GM12878 (cell line): ENCODE data around the gene MSRB1. TPM values are rescaled to one million over a fixed set of nuclear protein-coding genes. Genes with fewer than 3 reads are reported as not detected.

Experiments
- ATAC-seq: fragments of 200-7000 bp; cut with Tn5 transposase; 3 replicates; pipeline ENCODE4 v1.9.1; 2020; ENCODE audit warnings: mild to moderate bottlenecking, moderate library complexity
- BruUV-seq: library from RNA; stranded (reverse); fragments of 400-500 nt; replicated peaks from 2 replicates; lab custom pipeline; 2021; lab: Mats Ljungman, UMichigan
- CTCF ChIA-PET: fragments of 300-600 bp; sonication (Branson Sonifier 250); formaldehyde crosslinking; extraction: SDS; loops from one replicate; lab custom pipeline; 2021; ENCODE audit warnings: inconsistent platforms; lab: Yijun Ruan, JAX
- POLR2A ChIA-PET: fragments of 350-600 bp; formaldehyde crosslinking; extraction: SDS; loops from one replicate; lab custom pipeline; 2021; ENCODE audit warnings: inconsistent platforms; lab: Charles Lee
- RAD21 ChIA-PET: fragments of 300-600 bp; sonication (Branson Sonifier 250); formaldehyde crosslinking; loops from one replicate; lab custom pipeline; 2023; ENCODE audit warnings: antibody characterized with exemption; ENCODE audit not compliant: unreplicated experiment; lab: Charles Lee
- SMC1A ChIA-PET: fragments of 300-600 bp; sonication (Branson Sonifier 250); formaldehyde crosslinking; loops from one replicate; lab custom pipeline; 2023; ENCODE audit not compliant: unreplicated experiment, uncharacterized antibody; lab: Charles Lee
- DNase-seq: peaks from one replicate; pipeline ENCODE4 v3.0.0-alpha.2; 2011; ENCODE audit warnings: low read depth, low spot score
- FAIRE-seq: peaks from 3 replicates; lab custom pipeline; 2011; peaks lifted over from hg19 to GRCh38; lab: Jason Lieb, UNC
- H2AFZ ChIP-seq: 2 replicates; pipeline ENCODE4 v1.6.0; 2011; ENCODE audit warnings: low read depth, low read length, control low read depth; ENCODE audit not compliant: control insufficient read depth
- H3K27ac ChIP-seq: 2 replicates; pipeline ENCODE4 v1.5.1; 2011; ENCODE audit warnings: control low read depth; ENCODE audit not compliant: control insufficient read depth, insufficient read depth
- H3K27me3 ChIP-seq, 2 experiments: replicated peaks in 1 of 2; 2 replicates each; pipeline versions ENCODE4 v1.6.0 to v1.6.1; 2011; ENCODE audit warnings: low read length in 1 of 2; ENCODE audit not compliant: control insufficient read depth in 2 of 2, insufficient read depth in 2 of 2
- H3K36me3 ChIP-seq, 2 experiments: 2 replicates each; pipeline ENCODE4 v1.5.1; 2011; ENCODE audit warnings: low read length in 1 of 2; ENCODE audit not compliant: control insufficient read depth in 2 of 2, insufficient read depth in 2 of 2
- H3K4me1 ChIP-seq: 2 replicates; pipeline ENCODE4 v1.6.1; 2011; ENCODE audit warnings: mild to moderate bottlenecking, low read length, moderate library complexity, mixed read lengths; ENCODE audit not compliant: control insufficient read depth, insufficient read depth
- H3K4me2 ChIP-seq: 2 replicates; pipeline ENCODE4 v1.6.0; 2011; ENCODE audit warnings: control low read depth; ENCODE audit not compliant: control insufficient read depth, insufficient read depth
- H3K4me3 ChIP-seq: fragments of 200-600 bp; sonication (generic); 2 replicates; pipeline ENCODE4 v1.5.1; 2016
- H3K79me2 ChIP-seq: 2 replicates; pipeline ENCODE4 v1.6.0; 2011; ENCODE audit warnings: low read length; ENCODE audit not compliant: control insufficient read depth, insufficient read depth
- H3K9ac ChIP-seq: 2 replicates; pipeline ENCODE4 v1.8.0; 2011; ENCODE audit warnings: low read length, control low read depth, mixed read lengths; ENCODE audit not compliant: control insufficient read depth, insufficient read depth
- H3K9me3 ChIP-seq: replicated peaks from 3 replicates; pipeline ENCODE4 v1.5.1; 2011; ENCODE audit warnings: mild to moderate bottlenecking, low read length; ENCODE audit not compliant: control insufficient read depth, insufficient read depth
- H4K20me1 ChIP-seq: 2 replicates; pipeline ENCODE4 v1.6.0; 2011; ENCODE audit not compliant: control insufficient read depth, insufficient read depth
- ASH2L ChIP-seq: fragments of 300-600, 200-600 bp; sonication (generic); IDR thresholded peaks from 2 replicates; pipeline ENCODE4 v1.6.1; 2017; ENCODE audit warnings: low read depth, mild to moderate bottlenecking, borderline replicate concordance
- DPF2 ChIP-seq: fragments of 450-650 bp; IDR thresholded peaks from 2 replicates; pipeline ENCODE4 v1.6.1; 2017; ENCODE audit warnings: mild to moderate bottlenecking
- ESRRA ChIP-seq: IDR thresholded peaks from 2 replicates; pipeline ENCODE4 v1.6.1; 2012; ENCODE audit warnings: mild to moderate bottlenecking, low read length, improper control_type of control experiment
- LARP7 ChIP-seq: fragments of 450-650 bp; IDR thresholded peaks from 2 replicates; pipeline ENCODE4 v1.6.1; 2017; ENCODE audit warnings: mild to moderate bottlenecking
- NR2F1 ChIP-seq: fragments of 450-650 bp; conservative IDR thresholded peaks from 2 replicates; pipeline ENCODE4 v1.6.1; 2017; ENCODE audit warnings: mild to moderate bottlenecking
- PAX5 ChIP-seq: IDR thresholded peaks from 2 replicates; pipeline ENCODE4 v1.6.1; 2011; ENCODE audit warnings: low read depth, low read length, borderline replicate concordance
- POLR2AphosphoS2 ChIP-seq: IDR thresholded peaks from 2 replicates; pipeline ENCODE4 v1.6.1; 2011; ENCODE audit warnings: low read depth, mild to moderate bottlenecking, low read length, improper control_type of control experiment, moderate library complexity
- RAD21 ChIP-seq: IDR thresholded peaks from 2 replicates; pipeline ENCODE4 v1.6.1; 2011; ENCODE audit warnings: mild to moderate bottlenecking, low read depth, low read length, moderate library complexity; ENCODE audit not compliant: insufficient read depth
- SP1 ChIP-seq: IDR thresholded peaks from one replicate; pipeline ENCODE4 v1.6.1; 2011; ENCODE audit warnings: low read depth, low read length
- STAT1 ChIP-seq: fragments of 450-650 bp; conservative IDR thresholded peaks from 2 replicates; pipeline ENCODE4 v1.6.1; 2014; ENCODE audit warnings: antibody characterized with exemption, mild to moderate bottlenecking
- TAF1 ChIP-seq: IDR thresholded peaks from 2 replicates; pipeline ENCODE4 v1.6.1; 2011; ENCODE audit warnings: mild to moderate bottlenecking, low read depth, low read length, borderline replicate concordance
- ZBED1 ChIP-seq: IDR thresholded peaks from 2 replicates; pipeline ENCODE4 v1.6.1; 2016; ENCODE audit warnings: borderline replicate concordance
- ZZZ3 ChIP-seq: IDR thresholded peaks from 2 replicates; pipeline ENCODE4 v1.6.1; 2011; ENCODE audit warnings: low read depth; ENCODE audit not compliant: control insufficient read depth, insufficient read length
- WGBS: methylation state at CpG from one replicate; pipeline ENCODE4 v1.1.6; 2016; ENCODE audit warnings: low lambda C conversion rate; ENCODE audit not compliant: insufficient replicate concordance, insufficient coverage; ENCODE audit errors: missing lambda C conversion rate; 5-methylcytosine and 5-hydroxymethylcytosine counted together
- in situ Hi-C: fragments of 300-500 bp; cut with MboI; formaldehyde crosslinking; loops from 9 replicates; pipeline ENCODE4 v1.14.3; 2018; ENCODE audit warnings: mixed read lengths
- intact Hi-C: fragments of 100-400 bp; cut with micrococcal nuclease; formaldehyde crosslinking; loops from one replicate; pipeline ENCODE4 v1.14.2; 2022; ENCODE audit not compliant: unreplicated experiment
- polyA plus RNA-seq, 11 experiments: library from polyadenylated mRNA; depleted of rRNA in 4 of 11; unstranded in 6 of 11; stranded (reverse) in 5 of 11; fragments of >200 nt; fragmentation: Nextera tagmentation in 4 of 11; fragmentation: Illumina TruSeq in 1 of 11; extraction: Ambion mirVana in 4 of 11; extraction: Trizol in 1 of 11; gene quantifications; 1 replicate in 1 of 11; 2 replicates in 10 of 11; pipeline versions ENCODE4 v1.2.1 to v1.2.3, GENCODE V29; 2011 to 2016; ENCODE audit warnings: inconsistent platforms in 2 of 11, missing spikeins in 2 of 11, low read depth in 1 of 11
- total RNA-seq, 4 experiments: library from RNA; depleted of rRNA in 3 of 4; stranded (reverse); fragments of >200 nt in 3 of 4; fragmentation: Illumina TruSeq in 1 of 4; extraction: Trizol in 1 of 4; gene quantifications; 2 replicates each; pipeline versions ENCODE4 v1.2.1 to v1.2.3, GENCODE V29; 2013 to 2021
- TF ChIP-seq, protein P1 (sequence below): fragments of 450-650 bp; IDR thresholded peaks from 2 replicates; pipeline ENCODE4 v1.6.1; 2014; ENCODE audit warnings: mild to moderate bottlenecking
- TF ChIP-seq, protein P2 (sequence below): fragments of 450-650 bp; IDR thresholded peaks from 2 replicates; pipeline ENCODE4 v1.6.1; 2017; ENCODE audit warnings: mild to moderate bottlenecking, moderate library complexity
- TF ChIP-seq, protein P3 (sequence below): IDR thresholded peaks from 2 replicates; pipeline ENCODE4 v1.6.1; 2012; ENCODE audit warnings: low read length, inconsistent platforms

The MSRB1 gene
- total and polyA plus RNA-seq, 10 of the 15 experiments (the other 5 are each of a cell fraction or from before 2014, with no cell fraction given), result 5.1 to 48.6 (median 25.7) TPM

DNA sequence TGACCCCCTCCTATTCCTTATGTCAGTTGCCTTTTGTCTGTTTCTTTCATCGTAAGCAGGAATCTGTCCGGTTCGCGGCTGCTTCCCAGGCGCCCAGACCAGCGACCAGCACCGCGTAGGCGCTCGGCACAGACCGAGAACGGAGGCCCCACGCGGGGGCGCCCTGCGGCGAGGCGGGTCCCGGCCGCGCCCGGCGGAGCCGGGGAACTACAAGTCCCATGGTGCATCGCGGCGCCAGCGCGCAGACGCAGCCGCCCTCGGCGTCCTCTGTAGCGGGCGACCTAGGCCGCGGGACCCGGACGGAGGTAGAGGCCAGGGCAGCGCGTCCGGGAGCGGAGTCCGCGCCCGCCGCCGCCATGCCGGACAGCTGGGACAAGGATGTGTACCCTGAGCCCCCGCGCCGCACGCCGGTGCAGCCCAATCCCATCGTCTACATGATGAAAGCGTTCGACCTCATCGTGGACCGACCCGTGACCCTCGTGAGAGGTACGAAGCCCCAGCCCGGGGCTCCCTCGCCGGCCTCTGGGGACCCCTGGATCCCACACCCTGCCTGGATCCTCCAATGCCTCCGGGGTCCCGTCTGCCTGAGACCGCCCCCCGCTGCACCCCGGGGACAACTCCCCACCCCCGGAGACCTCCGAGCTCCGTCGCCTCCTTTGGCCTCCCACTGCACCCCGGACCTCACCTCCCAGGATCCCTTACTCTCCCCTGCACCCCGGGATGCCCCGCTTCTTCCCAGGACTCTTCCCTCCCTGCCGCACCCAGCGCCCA is 16.5 kb upstream of the MSRB1 start, which contains the start of gene NDUFB10 (continued):
- TF ChIP-seq RAD21 (peak; percentile 30; the same call in 1 of the 2 replicates), LARP7 (peak; percentile 87), DPF2 (0 out of 2 replicates have a peak, but pooled peaks have one; percentile 62), PAX5 (no peak), STAT1 (0 out of 2 replicates have a peak, but pooled peaks have one; percentile 95), ZBED1 (no peak), TAF1 (peak; percentile 54; the same call in 1 of the 2 replicates), NR2F1 (peak; percentile 93)
- TF ChIP-seq, protein P1, sequence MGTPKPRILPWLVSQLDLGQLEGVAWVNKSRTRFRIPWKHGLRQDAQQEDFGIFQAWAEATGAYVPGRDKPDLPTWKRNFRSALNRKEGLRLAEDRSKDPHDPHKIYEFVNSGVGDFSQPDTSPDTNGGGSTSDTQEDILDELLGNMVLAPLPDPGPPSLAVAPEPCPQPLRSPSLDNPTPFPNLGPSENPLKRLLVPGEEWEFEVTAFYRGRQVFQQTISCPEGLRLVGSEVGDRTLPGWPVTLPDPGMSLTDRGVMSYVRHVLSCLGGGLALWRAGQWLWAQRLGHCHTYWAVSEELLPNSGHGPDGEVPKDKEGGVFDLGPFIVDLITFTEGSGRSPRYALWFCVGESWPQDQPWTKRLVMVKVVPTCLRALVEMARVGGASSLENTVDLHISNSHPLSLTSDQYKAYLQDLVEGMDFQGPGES, result 0 out of 2 replicates have a peak, but pooled peaks have one; percentile 57

DNA sequence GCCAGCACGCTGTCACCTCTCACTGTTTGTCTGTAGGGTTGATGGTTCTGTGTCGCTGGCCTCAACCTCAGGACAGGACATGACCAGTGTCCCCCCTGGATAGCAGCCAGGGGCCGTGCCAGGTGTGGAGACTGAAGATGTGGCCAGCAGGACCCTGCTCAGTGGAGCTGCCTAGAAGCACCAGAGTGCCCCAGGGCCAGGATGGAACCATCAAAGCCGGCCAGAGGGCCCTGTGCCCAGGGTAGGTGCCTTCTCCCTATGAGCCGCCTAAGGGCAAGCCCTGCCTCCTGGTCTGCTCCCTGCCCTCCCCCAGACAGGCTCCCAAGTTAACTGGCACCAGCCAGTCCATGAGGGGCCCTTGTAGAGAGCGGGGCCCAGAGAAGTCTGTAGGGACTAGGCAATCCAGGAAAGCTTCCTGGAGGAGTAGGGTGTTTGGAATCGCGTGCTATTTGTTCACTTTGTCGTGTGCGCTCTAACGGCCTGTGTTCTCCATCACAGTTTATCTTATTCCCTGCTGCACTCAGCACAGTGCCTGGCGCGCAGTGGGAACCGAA is 15.8 kb upstream of the MSRB1 start:
- CTCF ChIA-PET, result interaction anchor here (0.9 kb wide), 1 partner anchor 45 kb away, joined by 3 read pairs; no protein-coding TSS in a partner anchor
- intact Hi-C loops, result no loop called here
- TF ChIP-seq POLR2AphosphoS2, result no peak
- TF ChIP-seq, protein P2, sequence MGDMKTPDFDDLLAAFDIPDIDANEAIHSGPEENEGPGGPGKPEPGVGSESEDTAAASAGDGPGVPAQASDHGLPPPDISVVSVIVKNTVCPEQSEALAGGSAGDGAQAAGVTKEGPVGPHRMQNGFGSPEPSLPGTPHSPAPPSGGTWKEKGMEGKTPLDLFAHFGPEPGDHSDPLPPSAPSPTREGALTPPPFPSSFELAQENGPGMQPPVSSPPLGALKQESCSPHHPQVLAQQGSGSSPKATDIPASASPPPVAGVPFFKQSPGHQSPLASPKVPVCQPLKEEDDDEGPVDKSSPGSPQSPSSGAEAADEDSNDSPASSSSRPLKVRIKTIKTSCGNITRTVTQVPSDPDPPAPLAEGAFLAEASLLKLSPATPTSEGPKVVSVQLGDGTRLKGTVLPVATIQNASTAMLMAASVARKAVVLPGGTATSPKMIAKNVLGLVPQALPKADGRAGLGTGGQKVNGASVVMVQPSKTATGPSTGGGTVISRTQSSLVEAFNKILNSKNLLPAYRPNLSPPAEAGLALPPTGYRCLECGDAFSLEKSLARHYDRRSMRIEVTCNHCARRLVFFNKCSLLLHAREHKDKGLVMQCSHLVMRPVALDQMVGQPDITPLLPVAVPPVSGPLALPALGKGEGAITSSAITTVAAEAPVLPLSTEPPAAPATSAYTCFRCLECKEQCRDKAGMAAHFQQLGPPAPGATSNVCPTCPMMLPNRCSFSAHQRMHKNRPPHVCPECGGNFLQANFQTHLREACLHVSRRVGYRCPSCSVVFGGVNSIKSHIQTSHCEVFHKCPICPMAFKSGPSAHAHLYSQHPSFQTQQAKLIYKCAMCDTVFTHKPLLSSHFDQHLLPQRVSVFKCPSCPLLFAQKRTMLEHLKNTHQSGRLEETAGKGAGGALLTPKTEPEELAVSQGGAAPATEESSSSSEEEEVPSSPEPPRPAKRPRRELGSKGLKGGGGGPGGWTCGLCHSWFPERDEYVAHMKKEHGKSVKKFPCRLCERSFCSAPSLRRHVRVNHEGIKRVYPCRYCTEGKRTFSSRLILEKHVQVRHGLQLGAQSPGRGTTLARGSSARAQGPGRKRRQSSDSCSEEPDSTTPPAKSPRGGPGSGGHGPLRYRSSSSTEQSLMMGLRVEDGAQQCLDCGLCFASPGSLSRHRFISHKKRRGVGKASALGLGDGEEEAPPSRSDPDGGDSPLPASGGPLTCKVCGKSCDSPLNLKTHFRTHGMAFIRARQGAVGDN, result no peak
- TF ChIP-seq ASH2L, result no peak
- no peak for TF ChIP-seq DPF2
- TF ChIP-seq ESRRA, result no peak
- no peak for TF ChIP-seq SP1
- TF ChIP-seq, protein P3, sequence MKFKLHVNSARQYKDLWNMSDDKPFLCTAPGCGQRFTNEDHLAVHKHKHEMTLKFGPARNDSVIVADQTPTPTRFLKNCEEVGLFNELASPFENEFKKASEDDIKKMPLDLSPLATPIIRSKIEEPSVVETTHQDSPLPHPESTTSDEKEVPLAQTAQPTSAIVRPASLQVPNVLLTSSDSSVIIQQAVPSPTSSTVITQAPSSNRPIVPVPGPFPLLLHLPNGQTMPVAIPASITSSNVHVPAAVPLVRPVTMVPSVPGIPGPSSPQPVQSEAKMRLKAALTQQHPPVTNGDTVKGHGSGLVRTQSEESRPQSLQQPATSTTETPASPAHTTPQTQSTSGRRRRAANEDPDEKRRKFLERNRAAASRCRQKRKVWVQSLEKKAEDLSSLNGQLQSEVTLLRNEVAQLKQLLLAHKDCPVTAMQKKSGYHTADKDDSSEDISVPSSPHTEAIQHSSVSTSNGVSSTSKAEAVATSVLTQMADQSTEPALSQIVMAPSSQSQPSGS, result no peak
- TF ChIP-seq ZZZ3, result no peak

More for the DNA sequence above, 15.8 kb upstream of the MSRB1 start:
- Histone ChIP-seq H3K9me3 (no peaks in the 10 kb centered on the region), H3K4me1 (peaks cover 19% of the 10 kb centered on the region), H4K20me1 (peaks cover 6% of the 10 kb centered on the region; the same call in 1 of the 2 replicates), H3K27ac (no peak overlapping the region), H3K36me3 (peaks cover 8 to 13% of the 10 kb centered on the region in 2 experiments; a peak in 3 of 4 replicates), H3K4me2 (peak overlapping the region; percentile 89), H2AFZ (peak overlapping the region; percentile 95), H3K4me3 (no peak overlapping the region; the same call in 1 of the 2 replicates), H3K9ac (peak overlapping the region; percentile 2; the same call in 1 of the 2 replicates), H3K27me3 (no peaks in the 10 kb centered on the region; a peak in 1 of 4 replicates), H3K79me2 (peaks cover 41% of the 10 kb centered on the region)
- ChIA-PET SMC1A (no interaction called here), POLR2A (interaction anchor here (1.3 to 1.8 kb wide), 3 partner anchors 13 to 23 kb away, joined by 3 to 4 read pairs (median 3); partner anchors contain the start of genes MSRB1, NOXO1 and TBL3), RAD21 (no interaction called here)
- WGBS, result 44% methylated on average over 14 of the region's 14 CpGs
- no TSS peak for BruUV-seq
- FAIRE-seq (no peak), DNase-seq (no peak), ATAC-seq (no peak; the same call in 2 of the 3 replicates)
- in situ Hi-C loops, result no loop called here
